Activated CD4-positive, alpha-beta memory T cell treated with anti-CD3 and anti-CD28 coated beads for 36 hours (primary cell): Measurements from ENCODE around the gene LGR5. TPM values are rescaled to one million over a fixed set of nuclear protein-coding genes. Genes with fewer than 3 reads are reported as not detected.

Source experiments
- CTCF ChIA-PET: fragments of 350-600 bp; sonication (Branson Sonifier 250); formaldehyde crosslinking; loops from one replicate; lab custom pipeline; 2021; ENCODE audit warnings: antibody characterized with exemption, inconsistent platforms; lab: Charles Lee
- POLR2A ChIA-PET: fragments of 350-600 bp; sonication (Branson Sonifier 250); formaldehyde crosslinking; loops from one replicate; lab custom pipeline; 2021; ENCODE audit warnings: antibody characterized with exemption; lab: Charles Lee
- DNase-seq: peaks from one replicate; pipeline ENCODE4 v3.0.0-alpha.2; 2020
- H3K27ac Mint-ChIP-seq: one replicate; pipeline ENCODE4 v1.8.0; 2021; ENCODE audit warnings: mixed read lengths
- H3K27me3 Mint-ChIP-seq: one replicate; pipeline ENCODE4 v1.8.0; 2021; ENCODE audit warnings: mixed read lengths
- H3K36me3 Mint-ChIP-seq: one replicate; pipeline ENCODE4 v1.8.0; 2021; ENCODE audit warnings: mixed read lengths
- H3K4me1 Mint-ChIP-seq: one replicate; pipeline ENCODE4 v1.8.0; 2021; ENCODE audit warnings: low read depth, mixed read lengths
- H3K4me3 Mint-ChIP-seq: one replicate; pipeline ENCODE4 v1.8.0; 2021; ENCODE audit warnings: mild to moderate bottlenecking, mixed read lengths
- H3K9me3 Mint-ChIP-seq: one replicate; pipeline ENCODE4 v1.8.0; 2021; ENCODE audit warnings: mixed read lengths
- intact Hi-C: fragments of 100-400 bp; cut with micrococcal nuclease; formaldehyde crosslinking; loops from one replicate; pipeline ENCODE4 v1.15.1; 2023
- total RNA-seq, 2 experiments: library from RNA; stranded (reverse); gene quantifications; one replicate each; pipeline ENCODE4 v1.2.3, GENCODE V29; 2021

The LGR5 gene
- total RNA-seq, 2 experiments from 2014 or later = not detected

- POLR2A ChIA-PET = interaction anchor here (0.8 kb wide), 1 partner anchor 333 kb away, joined by 3 read pairs; no protein-coding TSS in a partner anchor
- no peaks in the 10 kb centered on the region for H3K36me3 Mint-ChIP-seq
- peaks cover 6% of the 10 kb centered on the region for H3K9me3 Mint-ChIP-seq
- no peak overlapping the region for H3K27ac Mint-ChIP-seq
- CTCF ChIA-PET = interaction anchor here (0.8 to 4.3 kb wide), 14 partner anchors 9 to 340 kb away, joined by 3 to 132 read pairs (median 4); no protein-coding TSS in a partner anchor
- intact Hi-C loops = loop anchor here (1.0 to 10.0 kb wide), 4 partner anchors 136 to 522 kb away; partner anchors contain the start of gene TPH2
- H3K4me3 Mint-ChIP-seq = no peak overlapping the region
- no peaks in the 10 kb centered on the region for H3K4me1 Mint-ChIP-seq
- no peaks in the 10 kb centered on the region for H3K27me3 Mint-ChIP-seq
- peak; percentile 16 for DNase-seq
These were observed 24.0 kb upstream of the LGR5 start for GRCh38 chr12:71415336-71416231.

GRCh38 chr12:71417181-71417580 is 22.4 kb upstream of the LGR5 start:
- Mint-ChIP-seq H3K4me1 (no peaks in the 10 kb centered on the region), H3K36me3 (no peaks in the 10 kb centered on the region), H3K27me3 (no peaks in the 10 kb centered on the region), H3K27ac (no peak overlapping the region), H3K9me3 (no peaks in the 10 kb centered on the region), H3K4me3 (no peak overlapping the region)
- intact Hi-C loops = loop anchor here (5.0 to 10.0 kb wide), 2 partner anchors 218 to 520 kb away; partner anchors contain the start of gene TPH2
- ChIA-PET CTCF (interaction anchor here (1.1 to 4.3 kb wide), 3 partner anchors 24 to 331 kb away, joined by 3 to 132 read pairs (median 4); no protein-coding TSS in a partner anchor), POLR2A (no interaction called here)
- no peak for DNase-seq

- Mint-ChIP-seq H3K36me3 (no peaks in the 10 kb centered on the region), H3K9me3 (no peaks in the 10 kb centered on the region), H3K4me1 (no peaks in the 10 kb centered on the region), H3K27me3 (peaks cover 8% of the 10 kb centered on the region), H3K4me3 (no peak overlapping the region), H3K27ac (no peak overlapping the region)
- POLR2A ChIA-PET = no interaction called here
- DNase-seq = no peak
- intact Hi-C loops = no loop called here
- CTCF ChIA-PET = no interaction called here
These were observed 18.7 kb upstream of the LGR5 start for GRCh38 chr12:71420775-71421406.

GRCh38 chr12:71425568-71426299 is 13.9 kb upstream of the LGR5 start:
- H3K27ac Mint-ChIP-seq = no peak overlapping the region
- no peaks in the 10 kb centered on the region for H3K9me3 Mint-ChIP-seq
- ChIA-PET CTCF (no interaction called here), POLR2A (no interaction called here)
- intact Hi-C loops = no loop called here
- no peak overlapping the region for H3K4me3 Mint-ChIP-seq
- H3K36me3 Mint-ChIP-seq = no peaks in the 10 kb centered on the region
- no peaks in the 10 kb centered on the region for H3K4me1 Mint-ChIP-seq
- no peak for DNase-seq
- peaks cover 23% of the 10 kb centered on the region for H3K27me3 Mint-ChIP-seq

GRCh38 chr12:71426300-71427047 is 13.1 kb upstream of the LGR5 start:
- POLR2A ChIA-PET = no interaction called here
- intact Hi-C loops = no loop called here

GRCh38 chr12:71430756-71431155 is 8.8 kb upstream of the LGR5 start:
- ChIA-PET POLR2A (no interaction called here), CTCF (no interaction called here)
- H3K27ac Mint-ChIP-seq = no peak overlapping the region
- peaks cover 10% of the 10 kb centered on the region for H3K9me3 Mint-ChIP-seq
- H3K4me3 Mint-ChIP-seq = no peak overlapping the region
- no peak for DNase-seq
- no peaks in the 10 kb centered on the region for H3K4me1 Mint-ChIP-seq
- peaks cover 36% of the 10 kb centered on the region for H3K27me3 Mint-ChIP-seq
- intact Hi-C loops = no loop called here
- H3K36me3 Mint-ChIP-seq = no peaks in the 10 kb centered on the region

More at GRCh38 chr12:71426300-71427047, 13.1 kb upstream of the LGR5 start:
- no peak for DNase-seq
- CTCF ChIA-PET = no interaction called here
- no peak overlapping the region for H3K4me3 Mint-ChIP-seq
- H3K36me3 Mint-ChIP-seq = no peaks in the 10 kb centered on the region
- H3K9me3 Mint-ChIP-seq = no peaks in the 10 kb centered on the region
- H3K4me1 Mint-ChIP-seq = no peaks in the 10 kb centered on the region
- peaks cover 25% of the 10 kb centered on the region for H3K27me3 Mint-ChIP-seq
- H3K27ac Mint-ChIP-seq = no peak overlapping the region

GRCh38 chr12:71431991-71432390 is 7.6 kb upstream of the LGR5 start:
- no peak for DNase-seq
- Mint-ChIP-seq H3K27me3 (peaks cover 41% of the 10 kb centered on the region), H3K27ac (no peak overlapping the region), H3K4me3 (no peak overlapping the region), H3K4me1 (no peaks in the 10 kb centered on the region), H3K36me3 (peaks cover 2% of the 10 kb centered on the region), H3K9me3 (peaks cover 23% of the 10 kb centered on the region)
- ChIA-PET POLR2A (no interaction called here), CTCF (interaction anchor here (0.7 to 1.4 kb wide), 2 partner anchors 33 to 315 kb away, joined by 3 to 5 read pairs; no protein-coding TSS in a partner anchor)
- intact Hi-C loops = no loop called here

- DNase-seq = no peak
- Mint-ChIP-seq H3K4me3 (no peak overlapping the region), H3K9me3 (peaks cover 26% of the 10 kb centered on the region), H3K4me1 (no peaks in the 10 kb centered on the region), H3K27me3 (peaks cover 46% of the 10 kb centered on the region), H3K36me3 (peaks cover 2% of the 10 kb centered on the region), H3K27ac (no peak overlapping the region)
- CTCF ChIA-PET = interaction anchor here (1.4 kb wide), 1 partner anchor 314 kb away, joined by 5 read pairs; no protein-coding TSS in a partner anchor
- intact Hi-C loops = no loop called here
- POLR2A ChIA-PET = no interaction called here
These were observed 6.7 kb upstream of the LGR5 start for GRCh38 chr12:71432936-71433335.

- peaks cover 2% of the 10 kb centered on the region for H3K36me3 Mint-ChIP-seq
- peaks cover 17% of the 10 kb centered on the region for H3K4me1 Mint-ChIP-seq
- intact Hi-C loops = no loop called here
- ChIA-PET POLR2A (no interaction called here), CTCF (no interaction called here)
- peaks cover 26% of the 10 kb centered on the region for H3K9me3 Mint-ChIP-seq
- no peak overlapping the region for H3K4me3 Mint-ChIP-seq
- DNase-seq = no peak
- no peak overlapping the region for H3K27ac Mint-ChIP-seq
- peaks cover 65% of the 10 kb centered on the region for H3K27me3 Mint-ChIP-seq
These were observed 2.9 kb upstream of the LGR5 start for GRCh38 chr12:71436696-71437095.

- intact Hi-C loops = no loop called here
- H3K27ac Mint-ChIP-seq = no peak overlapping the region
- no peak for DNase-seq
- POLR2A ChIA-PET = no interaction called here
- peaks cover 2% of the 10 kb centered on the region for H3K36me3 Mint-ChIP-seq
- H3K4me1 Mint-ChIP-seq = peaks cover 17% of the 10 kb centered on the region
- peaks cover 62% of the 10 kb centered on the region for H3K27me3 Mint-ChIP-seq
- peaks cover 26% of the 10 kb centered on the region for H3K9me3 Mint-ChIP-seq
- CTCF ChIA-PET = no interaction called here
- H3K4me3 Mint-ChIP-seq = peak overlapping the region; percentile 55
These were observed 782 bp upstream of the LGR5 start for GRCh38 chr12:71438670-71439361.

GRCh38 chr12:71439362-71439612 is 311 bp upstream of the LGR5 start:
- intact Hi-C loops = no loop called here
- Mint-ChIP-seq H3K4me3 (peak overlapping the region; percentile 55), H3K9me3 (peaks cover 24% of the 10 kb centered on the region), H3K4me1 (peaks cover 17% of the 10 kb centered on the region), H3K27me3 (peaks cover 58% of the 10 kb centered on the region), H3K36me3 (peaks cover 2% of the 10 kb centered on the region), H3K27ac (no peak overlapping the region)
- POLR2A ChIA-PET = no interaction called here
- CTCF ChIA-PET = no interaction called here
- DNase-seq = no peak
